ENCODE results near the gene AGAP6.
"Not testable (repeated sequence)": the region's sequence is repeated elsewhere in the genome, so short reads cannot be mapped to it uniquely, and the experiment has no call there.

DNA sequence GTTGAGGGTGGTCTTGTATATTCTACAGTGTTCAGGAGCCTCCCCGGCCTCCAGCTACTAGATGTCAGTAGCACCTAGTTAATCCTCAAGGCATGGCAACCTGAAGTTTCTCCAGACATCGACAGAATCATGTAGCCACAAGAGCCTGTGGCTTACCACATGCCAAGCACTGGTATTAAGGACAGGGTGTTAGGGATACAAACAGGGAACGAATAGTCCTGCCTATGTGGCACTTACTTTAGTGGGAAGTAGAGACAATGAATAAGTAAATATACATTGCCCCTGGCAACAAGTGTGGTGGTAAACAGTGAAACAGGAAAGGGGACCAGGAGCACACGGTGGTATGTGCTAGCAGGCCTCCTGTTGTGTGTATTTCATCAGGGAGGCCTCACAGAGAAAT lies 47.1 kb downstream of the AGAP6 start:
- TF ChIP-seq, protein P1, sequence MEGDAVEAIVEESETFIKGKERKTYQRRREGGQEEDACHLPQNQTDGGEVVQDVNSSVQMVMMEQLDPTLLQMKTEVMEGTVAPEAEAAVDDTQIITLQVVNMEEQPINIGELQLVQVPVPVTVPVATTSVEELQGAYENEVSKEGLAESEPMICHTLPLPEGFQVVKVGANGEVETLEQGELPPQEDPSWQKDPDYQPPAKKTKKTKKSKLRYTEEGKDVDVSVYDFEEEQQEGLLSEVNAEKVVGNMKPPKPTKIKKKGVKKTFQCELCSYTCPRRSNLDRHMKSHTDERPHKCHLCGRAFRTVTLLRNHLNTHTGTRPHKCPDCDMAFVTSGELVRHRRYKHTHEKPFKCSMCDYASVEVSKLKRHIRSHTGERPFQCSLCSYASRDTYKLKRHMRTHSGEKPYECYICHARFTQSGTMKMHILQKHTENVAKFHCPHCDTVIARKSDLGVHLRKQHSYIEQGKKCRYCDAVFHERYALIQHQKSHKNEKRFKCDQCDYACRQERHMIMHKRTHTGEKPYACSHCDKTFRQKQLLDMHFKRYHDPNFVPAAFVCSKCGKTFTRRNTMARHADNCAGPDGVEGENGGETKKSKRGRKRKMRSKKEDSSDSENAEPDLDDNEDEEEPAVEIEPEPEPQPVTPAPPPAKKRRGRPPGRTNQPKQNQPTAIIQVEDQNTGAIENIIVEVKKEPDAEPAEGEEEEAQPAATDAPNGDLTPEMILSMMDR (IDR thresholded peaks at IDR 0.05; ENCODE audit: borderline replicate concordance, extremely low read depth, low read length, poor library complexity, severe bottlenecking), result not testable (repeated sequence)
- not testable (repeated sequence) for TF ChIP-seq EZH2 (IDR thresholded peaks at IDR 0.05; ENCODE audit: borderline replicate concordance, low read depth, low read length, severe bottlenecking)
